Measurements from ENCODE around the gene TRIM2. TPM values are rescaled to one million over a fixed set of nuclear protein-coding genes. Genes with fewer than 3 reads are reported as not detected.

TRIM2 gene
- polyA plus RNA-seq, 1 donor from 2014 or later: 2.2 TPM

DNA sequence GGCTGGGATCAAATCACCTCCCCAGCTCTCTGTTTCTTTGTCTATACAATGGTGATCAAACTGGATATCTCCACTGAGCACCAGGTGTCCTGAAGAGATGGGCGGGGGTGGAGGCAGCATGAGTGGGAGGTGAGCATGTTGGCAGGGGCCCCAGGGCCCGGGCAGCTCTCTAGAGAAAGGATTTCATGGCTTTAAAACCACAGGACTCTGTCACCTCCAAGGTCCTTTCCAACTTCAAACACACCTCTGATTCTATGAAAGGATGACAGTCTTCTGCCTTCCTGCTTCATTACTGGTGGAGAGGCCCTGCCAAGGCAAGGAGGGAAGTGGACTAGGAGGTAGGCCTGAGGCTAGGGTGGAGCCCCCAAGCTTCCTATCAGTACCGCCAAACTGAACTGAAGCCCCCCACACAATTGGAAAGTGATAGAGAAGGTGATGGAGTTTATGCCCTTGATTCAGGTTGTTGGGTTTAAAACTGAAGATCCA lies 38.6 kb downstream of the TRIM2 start:
- Mint-ChIP-seq H3K4me3 (no peak overlapping the region), H3K27ac (no peak overlapping the region), H3K36me3 (peaks cover 5% of the 10 kb centered on the region), H3K9me3 (no peaks in the 10 kb centered on the region), H3K27me3 (no peaks in the 10 kb centered on the region), H3K4me1 (peaks cover 0 to 8% (median 6%) of the 10 kb centered on the region in 3 donors)

- peaks cover 1% of the 10 kb centered on the region for H3K36me3 Mint-ChIP-seq
- H3K4me1 Mint-ChIP-seq: peaks cover 4 to 9% (median 8%) of the 10 kb centered on the region in 3 donors
- no peaks in the 10 kb centered on the region for H3K27me3 Mint-ChIP-seq
- H3K9me3 Mint-ChIP-seq: no peaks in the 10 kb centered on the region
- no peak overlapping the region for H3K4me3 Mint-ChIP-seq
- no peak overlapping the region for H3K27ac Mint-ChIP-seq
Measured at GRCh38 chr4:153243468-153243867, 39.2 kb downstream of the TRIM2 start.

GRCh38 chr4:153244969-153245368 lies 40.7 kb downstream of the TRIM2 start:
- Mint-ChIP-seq H3K4me1 (peaks cover 12 to 18% (median 18%) of the 10 kb centered on the region in 3 donors), H3K36me3 (no peaks in the 10 kb centered on the region), H3K27ac (peak overlapping the region in 1 of 3 donors; percentile 16), H3K9me3 (no peaks in the 10 kb centered on the region), H3K4me3 (peak overlapping the region in 1 of 4 donors; percentile 19), H3K27me3 (no peaks in the 10 kb centered on the region)

DNA sequence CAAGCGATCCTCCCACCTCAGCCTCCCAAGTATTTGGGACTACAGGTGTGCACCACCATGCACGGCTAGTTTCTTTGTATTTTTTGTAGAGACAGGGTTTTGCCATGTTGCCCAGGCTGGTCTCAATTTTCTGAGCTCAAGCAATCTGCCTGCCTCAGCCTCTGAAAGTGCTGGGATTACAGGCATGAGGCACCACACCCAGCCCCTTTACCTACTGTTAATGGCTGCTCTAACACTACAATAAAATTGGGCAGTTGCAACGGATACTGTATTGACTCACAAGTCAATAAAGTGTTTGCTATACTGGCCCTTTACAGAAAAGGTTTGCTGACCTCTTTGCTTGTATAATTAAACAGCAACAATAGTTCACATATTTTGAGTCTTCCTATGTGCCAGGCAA lies 41.5 kb downstream of the TRIM2 start:
- H3K4me3 Mint-ChIP-seq: no peak overlapping the region
- no peaks in the 10 kb centered on the region for H3K27me3 Mint-ChIP-seq
- no peak overlapping the region for H3K27ac Mint-ChIP-seq

DNA sequence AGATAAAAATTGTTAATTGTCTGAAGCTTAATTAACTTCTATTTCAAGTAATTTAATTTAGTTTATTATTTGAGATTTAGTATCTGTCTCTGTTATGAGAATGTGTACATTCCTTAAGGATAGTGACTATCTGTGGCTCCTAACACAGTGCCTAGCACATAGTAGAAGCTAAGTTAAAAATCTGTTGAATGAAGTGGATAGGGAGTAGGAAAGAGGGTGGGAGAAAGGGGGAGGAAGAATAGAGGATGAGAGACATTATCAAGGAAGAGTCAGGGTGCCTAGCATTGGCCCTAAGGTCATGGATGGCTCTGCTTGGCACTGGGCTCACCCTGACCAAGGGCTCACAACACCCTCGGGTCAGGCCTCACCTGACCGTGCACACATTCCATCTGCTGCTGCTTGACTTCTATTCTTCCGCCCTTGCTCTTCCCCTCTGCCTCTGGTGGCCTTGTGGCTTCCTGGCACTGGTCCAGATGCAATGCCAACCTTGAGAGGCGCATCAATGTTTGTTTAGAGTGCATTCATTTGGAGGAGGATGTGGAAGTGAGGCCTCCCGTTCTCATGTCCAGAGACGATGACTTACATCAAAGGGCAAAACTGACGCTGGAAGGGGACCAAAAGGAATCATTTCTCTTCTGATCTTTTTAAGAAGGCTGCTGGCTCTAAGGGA lies 42.3 kb downstream of the TRIM2 start:
- H3K27ac Mint-ChIP-seq: no peak overlapping the region
- peak overlapping the region in 2 of 4 donors; percentile 25 to 56 for H3K4me3 Mint-ChIP-seq
- H3K9me3 Mint-ChIP-seq: no peaks in the 10 kb centered on the region
- peaks cover 12 to 18% (median 14%) of the 10 kb centered on the region in 3 donors for H3K4me1 Mint-ChIP-seq
- no peaks in the 10 kb centered on the region for H3K27me3 Mint-ChIP-seq
- no peaks in the 10 kb centered on the region for H3K36me3 Mint-ChIP-seq

More for the DNA sequence above, 41.5 kb downstream of the TRIM2 start:
- H3K36me3 Mint-ChIP-seq: no peaks in the 10 kb centered on the region
- no peaks in the 10 kb centered on the region for H3K9me3 Mint-ChIP-seq
- peaks cover 12 to 18% (median 18%) of the 10 kb centered on the region in 3 donors for H3K4me1 Mint-ChIP-seq

GRCh38 chr4:153247116-153247490 lies 42.9 kb downstream of the TRIM2 start:
- Mint-ChIP-seq H3K9me3 (no peaks in the 10 kb centered on the region), H3K4me1 (peaks cover 14 to 20% (median 18%) of the 10 kb centered on the region in 3 donors), H3K36me3 (no peaks in the 10 kb centered on the region), H3K4me3 (peak overlapping the region in 2 of 4 donors; percentile 25 to 56), H3K27ac (no peak overlapping the region), H3K27me3 (no peaks in the 10 kb centered on the region)

GRCh38 chr4:153248641-153249198 lies 44.5 kb downstream of the TRIM2 start:
- H3K4me3 Mint-ChIP-seq: peak overlapping the region; percentile 89 to 98 (median 93)
- no peaks in the 10 kb centered on the region for H3K36me3 Mint-ChIP-seq
- peak overlapping the region; percentile 79 to 93 (median 92) for H3K27ac Mint-ChIP-seq
- H3K9me3 Mint-ChIP-seq: no peaks in the 10 kb centered on the region
- peaks cover under 1% of the 10 kb centered on the region for H3K27me3 Mint-ChIP-seq
- H3K4me1 Mint-ChIP-seq: peaks cover 16 to 20% (median 16%) of the 10 kb centered on the region in 3 donors

GRCh38 chr4:153249199-153250041 lies 45.2 kb downstream of the TRIM2 start:
- H3K4me3 Mint-ChIP-seq: peak overlapping the region; percentile 89 to 98 (median 93)
- peak overlapping the region; percentile 79 to 93 (median 86) for H3K27ac Mint-ChIP-seq

GRCh38 chr4:153252122-153252521 lies 47.9 kb downstream of the TRIM2 start:
- peaks cover 10% of the 10 kb centered on the region for H3K27me3 Mint-ChIP-seq
- H3K4me3 Mint-ChIP-seq: peak overlapping the region in 2 of 4 donors; percentile 41 to 42
- H3K4me1 Mint-ChIP-seq: peaks cover 15 to 16% (median 16%) of the 10 kb centered on the region in 3 donors
- H3K36me3 Mint-ChIP-seq: peaks cover 4% of the 10 kb centered on the region
- no peaks in the 10 kb centered on the region for H3K9me3 Mint-ChIP-seq
- peak overlapping the region in 1 of 3 donors; percentile 36 for H3K27ac Mint-ChIP-seq

More at GRCh38 chr4:153249199-153250041, 45.2 kb downstream of the TRIM2 start:
- Mint-ChIP-seq H3K36me3 (peaks cover 4% of the 10 kb centered on the region), H3K4me1 (peaks cover 16 to 20% (median 16%) of the 10 kb centered on the region in 3 donors), H3K27me3 (peaks cover 3% of the 10 kb centered on the region), H3K9me3 (no peaks in the 10 kb centered on the region)

GRCh38 chr4:153255233-153255632 lies 51.0 kb downstream of the TRIM2 start:
- Mint-ChIP-seq H3K9me3 (no peaks in the 10 kb centered on the region), H3K27me3 (peaks cover 15% of the 10 kb centered on the region), H3K36me3 (peaks cover 4% of the 10 kb centered on the region), H3K4me3 (no peak overlapping the region), H3K27ac (no peak overlapping the region), H3K4me1 (peaks cover 4 to 11% (median 5%) of the 10 kb centered on the region in 3 donors)

DNA sequence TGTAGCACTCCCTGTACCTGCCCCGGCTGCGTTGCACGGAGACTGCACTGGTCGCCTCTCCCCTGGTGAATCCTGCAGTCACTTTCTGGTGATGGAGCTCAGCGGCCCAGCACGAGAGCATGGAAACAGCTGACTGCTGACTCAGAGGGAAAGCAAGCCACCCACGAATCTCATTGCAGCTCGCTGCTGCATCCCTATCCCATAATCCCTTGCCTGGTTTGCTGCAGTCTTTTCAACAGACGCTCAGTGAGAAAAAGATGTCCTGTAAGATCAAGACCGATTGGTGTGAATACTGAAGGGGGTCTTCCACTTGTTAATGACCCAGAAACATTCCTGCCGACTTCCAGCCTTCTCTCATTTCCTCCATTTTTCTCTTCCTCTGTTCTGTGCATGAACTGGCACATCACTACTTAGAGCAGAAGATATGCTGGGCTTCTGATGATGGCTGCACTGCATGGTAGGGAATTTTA lies 52.9 kb downstream of the TRIM2 start:
- H3K4me1 Mint-ChIP-seq: peaks cover under 1 to 6% (median 2%) of the 10 kb centered on the region in 3 donors
- peaks cover 0 to 8% (median 3%) of the 10 kb centered on the region in 3 donors for H3K9me3 Mint-ChIP-seq
- H3K27ac Mint-ChIP-seq: no peak overlapping the region
- peaks cover 16% of the 10 kb centered on the region for H3K27me3 Mint-ChIP-seq
- no peak overlapping the region for H3K4me3 Mint-ChIP-seq
- peaks cover 7% of the 10 kb centered on the region for H3K36me3 Mint-ChIP-seq

- Mint-ChIP-seq H3K9me3 (peaks cover 0 to 8% (median 3%) of the 10 kb centered on the region in 3 donors), H3K4me1 (peaks cover 0 to 5% (median 2%) of the 10 kb centered on the region in 3 donors), H3K27ac (no peak overlapping the region), H3K36me3 (peaks cover 9% of the 10 kb centered on the region), H3K4me3 (no peak overlapping the region), H3K27me3 (peaks cover 16% of the 10 kb centered on the region)
Measured at GRCh38 chr4:153257991-153258390, 53.7 kb downstream of the TRIM2 start.

DNA sequence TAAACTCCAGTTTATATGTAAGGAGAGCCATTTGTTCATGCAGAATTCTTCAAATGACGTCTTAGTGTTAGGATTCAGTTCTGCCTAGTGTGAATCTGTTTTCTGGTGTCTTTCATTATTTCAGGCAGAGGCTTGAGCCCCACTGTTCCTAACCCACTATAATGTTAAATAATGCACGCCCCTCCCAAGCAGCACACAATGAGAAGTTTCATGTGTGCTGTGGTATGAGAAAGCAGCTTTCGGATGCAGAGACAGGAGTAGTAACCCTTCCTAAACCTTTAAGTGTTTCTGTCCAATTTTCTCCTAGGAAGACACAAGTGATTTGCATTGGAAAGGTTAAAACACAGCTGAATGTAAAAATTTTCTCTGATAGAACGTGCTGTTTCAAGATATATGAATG lies 54.5 kb downstream of the TRIM2 start:
- Mint-ChIP-seq H3K27me3 (peaks cover 15% of the 10 kb centered on the region), H3K4me3 (no peak overlapping the region), H3K27ac (no peak overlapping the region), H3K9me3 (peaks cover 0 to 8% (median 3%) of the 10 kb centered on the region in 3 donors), H3K4me1 (peaks cover 0 to 5% (median 2%) of the 10 kb centered on the region in 3 donors), H3K36me3 (peaks cover 9% of the 10 kb centered on the region)

GRCh38 chr4:153259661-153260060 lies 55.4 kb downstream of the TRIM2 start:
- no peak overlapping the region for H3K27ac Mint-ChIP-seq
- H3K4me3 Mint-ChIP-seq: no peak overlapping the region
- H3K4me1 Mint-ChIP-seq: peaks cover 0 to 5% (median 2%) of the 10 kb centered on the region in 3 donors
- peaks cover 13% of the 10 kb centered on the region for H3K27me3 Mint-ChIP-seq
- H3K36me3 Mint-ChIP-seq: peaks cover 5% of the 10 kb centered on the region
- peaks cover 0 to 8% (median 3%) of the 10 kb centered on the region in 3 donors for H3K9me3 Mint-ChIP-seq
